Renal cortex interstitium (tissue), 11 donors: ENCODE measurements around the gene STK17B. TPM values are rescaled to one million over a fixed set of nuclear protein-coding genes. Genes with fewer than 3 reads are reported as not detected.
"Not testable (repeated sequence)": the region's sequence is repeated elsewhere in the genome, so short reads cannot be mapped to it uniquely, and the experiment has no call there.

Experiments used
- DNase-seq, 11 donors: peaks; one replicate each; pipeline ENCODE4 v3.0.0-alpha.2; 2013; ENCODE audit warnings: low read depth in 9 of 11, low spot score in 4 of 11; ENCODE audit errors: extremely low read depth in 1 of 11
- polyA plus RNA-seq, 3 donors: library from polyadenylated mRNA; unstranded; fragments of 120-200 nt; gene quantifications; one replicate each; pipeline ENCODE4 v1.2.1, GENCODE V29; 2013; ENCODE audit not compliant: insufficient read length in 3 of 3

Gene STK17B
- polyA plus RNA-seq, 3 donors: 9.2 to 15.0 (median 10.9) TPM

DNA sequence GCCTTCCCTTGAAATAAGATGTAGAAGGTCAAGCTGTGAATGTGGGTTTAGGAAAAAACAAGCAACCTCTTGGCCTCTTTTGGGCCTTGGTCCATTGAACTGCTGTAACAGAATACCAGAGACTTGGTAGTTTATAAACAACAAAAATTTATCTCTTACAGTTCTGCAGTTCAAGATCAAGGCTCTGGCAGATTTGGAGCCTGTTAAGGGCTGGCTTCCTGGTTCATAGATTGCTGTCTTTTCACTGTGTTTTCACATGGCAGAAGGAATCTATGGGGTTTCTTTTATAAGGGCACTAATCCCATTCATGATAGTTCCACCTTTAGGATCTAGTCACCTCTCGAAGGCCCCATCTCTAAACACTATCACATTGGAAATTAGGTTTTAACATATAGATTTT is 20.2 kb upstream of the STK17B start:
- DNase-seq: no peak

DNA sequence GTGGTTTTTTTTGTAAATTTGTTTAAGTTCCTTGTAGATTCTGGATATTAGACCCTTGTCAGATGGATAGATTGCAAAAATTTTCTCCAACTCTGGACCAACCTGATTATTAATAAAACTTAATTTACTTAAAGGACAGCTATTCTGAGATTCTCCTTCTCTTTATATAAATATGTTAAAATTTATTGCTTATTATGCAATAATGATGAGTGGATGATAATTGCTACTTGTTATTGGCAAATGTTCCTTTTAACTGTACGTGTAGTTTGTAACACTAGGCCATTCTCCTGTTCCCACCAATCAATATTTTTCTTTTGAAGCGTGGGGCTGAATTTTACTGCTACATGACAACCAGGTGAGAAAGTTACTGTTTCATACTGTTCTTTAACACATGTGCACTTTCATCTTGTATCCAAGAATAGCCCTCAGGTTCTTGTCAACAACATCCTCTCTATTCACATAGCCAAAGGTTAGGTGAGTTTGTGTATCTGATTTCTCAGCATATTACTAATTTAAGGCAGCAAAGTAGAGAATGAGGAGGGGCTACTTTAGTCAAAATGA is 16.6 kb upstream of the STK17B start:
- no peak for DNase-seq

DNA sequence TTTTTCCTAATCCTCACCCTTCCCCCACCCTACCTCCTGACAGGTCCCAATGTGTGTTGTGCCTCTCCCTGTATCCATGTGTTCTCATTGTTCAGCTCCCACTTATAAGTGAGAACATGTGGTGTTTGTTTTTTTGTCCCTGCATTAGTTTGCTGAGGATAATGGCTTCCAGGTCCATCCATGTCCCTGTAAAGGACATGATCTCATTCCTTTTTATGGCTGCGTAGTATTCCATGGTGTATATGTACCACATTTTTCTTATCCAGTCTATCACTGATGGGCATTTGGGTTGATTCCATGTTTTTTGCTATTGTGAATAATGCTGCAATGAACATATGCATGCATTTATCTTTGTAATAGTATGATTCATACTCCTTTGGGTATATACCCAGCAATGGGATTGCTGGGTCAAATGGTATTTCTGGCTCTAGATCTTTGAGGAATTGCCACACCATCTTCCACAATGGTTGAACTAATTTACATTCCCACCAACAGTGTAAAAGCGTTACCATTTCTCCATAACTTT is 15.9 kb upstream of the STK17B start:
- not testable (repeated sequence) for DNase-seq

DNA sequence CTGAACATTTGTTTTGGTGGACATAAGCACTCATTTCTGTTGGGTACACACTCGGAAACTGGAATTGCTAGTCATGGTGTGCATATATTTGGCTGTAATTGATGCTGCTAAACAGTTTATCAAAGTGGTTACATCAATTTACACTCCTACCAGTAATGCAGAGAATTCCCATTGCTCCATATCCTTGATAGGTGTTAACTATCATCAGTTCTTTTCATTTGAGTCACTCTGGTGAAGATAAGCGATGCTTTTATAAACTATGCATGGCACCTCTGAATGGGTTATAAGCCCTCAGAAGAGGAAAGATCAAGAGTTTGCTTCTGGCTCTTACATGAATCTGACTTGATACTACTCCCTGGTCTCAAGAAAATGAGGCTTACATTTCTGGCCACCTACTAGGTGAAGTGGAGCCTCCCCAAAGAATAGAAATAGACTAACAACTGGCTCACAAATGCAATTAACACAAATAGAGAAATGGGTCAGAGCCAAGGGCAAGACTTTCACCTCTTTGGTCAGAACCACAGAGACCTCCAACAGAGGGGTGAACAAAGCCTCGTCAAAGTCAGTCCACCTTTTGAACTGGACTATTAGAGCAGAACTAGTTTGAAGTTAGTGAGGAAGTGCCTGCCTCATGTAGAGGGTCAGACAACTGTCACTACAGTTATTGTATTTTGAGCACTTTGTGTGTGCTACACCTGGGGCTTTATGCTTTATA is 15.0 kb upstream of the STK17B start:
- no peak for DNase-seq

DNA sequence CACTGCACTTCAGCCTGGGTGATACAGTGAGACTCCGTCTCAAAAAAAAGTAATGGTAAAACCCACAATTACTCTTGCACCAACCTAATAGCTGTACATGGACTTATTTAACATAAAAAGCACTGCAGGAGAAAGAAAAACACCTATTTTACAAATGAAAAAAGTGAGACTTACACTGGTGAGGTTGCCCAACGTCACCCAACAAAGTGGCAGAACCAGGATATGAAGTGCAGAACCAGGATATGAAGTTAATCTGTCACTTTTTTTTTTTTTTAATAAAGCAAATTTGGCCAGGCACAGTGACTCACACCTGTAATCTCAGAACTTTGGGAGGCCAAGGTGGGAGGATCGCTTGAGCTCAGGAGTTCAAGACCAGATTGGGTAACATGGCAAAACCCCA is 13.5 kb upstream of the STK17B start:
- no peak for DNase-seq

DNA sequence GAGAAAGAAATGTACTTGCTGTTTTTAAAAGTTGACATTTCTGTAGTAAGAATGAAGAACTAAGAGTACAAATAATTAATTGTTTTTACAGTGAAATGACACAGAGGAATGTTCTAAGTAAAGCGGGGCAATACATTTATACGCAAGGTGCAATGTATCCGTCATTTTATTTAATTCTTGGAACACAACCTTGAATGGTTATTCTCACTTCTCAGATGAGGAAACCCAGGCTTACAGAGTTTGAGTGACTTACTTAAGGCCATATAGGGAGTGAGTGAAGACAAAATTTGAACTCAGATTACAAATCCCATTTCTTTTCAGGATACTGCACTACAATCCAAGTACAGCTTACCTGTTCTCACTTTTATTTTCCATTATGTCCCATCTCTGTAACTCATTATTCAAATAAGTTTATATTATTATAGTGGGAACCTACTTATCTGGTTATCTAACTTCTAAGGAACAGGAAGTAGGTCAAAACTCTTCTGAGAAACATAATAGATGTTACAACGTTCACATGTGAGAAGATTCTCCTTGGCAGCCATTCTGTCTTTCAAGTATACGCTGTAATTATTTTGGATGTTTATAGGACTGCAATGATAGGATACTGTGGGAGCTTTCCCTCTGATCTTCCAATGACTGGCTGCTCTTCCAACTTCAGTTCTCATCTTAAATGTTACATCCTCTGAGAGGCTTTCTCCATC is 12.3 kb upstream of the STK17B start:
- no peak for DNase-seq

DNA sequence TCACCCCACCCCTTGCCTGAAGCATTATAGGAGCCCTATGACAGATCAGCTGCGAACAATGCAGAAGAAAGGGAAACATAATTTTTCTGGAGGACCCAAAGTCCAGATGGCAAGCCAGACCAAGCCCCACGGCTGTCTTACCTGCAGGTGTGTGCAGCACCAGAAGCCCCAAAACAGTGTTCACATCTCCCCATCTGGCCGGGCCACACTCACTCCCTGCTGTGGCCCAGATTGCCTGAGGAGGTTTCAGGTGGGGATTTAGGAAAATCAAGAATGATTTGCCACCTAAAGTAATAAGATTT is 11.7 kb upstream of the STK17B start:
- DNase-seq: no peak

DNA sequence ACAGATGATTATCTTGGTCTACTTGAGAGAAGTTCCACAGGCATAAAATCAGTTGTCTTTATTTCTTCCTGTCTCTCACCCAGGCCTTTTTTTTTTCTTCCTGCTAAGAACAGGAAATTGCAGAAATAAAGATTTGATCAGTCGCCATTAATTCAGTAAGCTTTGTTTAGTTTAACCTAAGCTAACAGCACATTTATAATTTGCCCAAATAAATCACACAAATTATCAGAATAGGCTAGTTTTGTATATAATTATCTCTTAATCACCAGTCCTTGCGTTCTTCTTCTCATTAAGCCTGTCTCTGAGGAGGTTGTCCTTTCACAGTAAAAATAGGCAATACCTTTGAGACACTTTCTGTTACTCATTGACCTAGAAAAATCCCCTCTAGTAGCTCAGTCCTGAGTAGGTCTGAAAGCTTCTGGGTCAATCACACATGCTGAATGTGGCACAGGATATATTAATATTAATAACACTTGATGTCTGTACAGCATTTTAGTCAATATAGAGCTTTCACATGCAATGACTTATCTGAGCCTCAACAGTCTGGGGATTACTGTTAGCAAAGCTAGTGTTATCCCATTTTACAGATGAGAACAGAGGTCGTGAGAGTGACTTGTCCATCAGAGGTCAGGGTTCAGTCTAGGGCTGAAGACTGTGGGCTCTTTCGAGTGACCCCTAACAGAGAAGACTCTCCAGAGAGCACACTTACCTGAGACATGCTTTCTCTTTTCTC is 11.2 kb upstream of the STK17B start:
- DNase-seq: no peak

DNA sequence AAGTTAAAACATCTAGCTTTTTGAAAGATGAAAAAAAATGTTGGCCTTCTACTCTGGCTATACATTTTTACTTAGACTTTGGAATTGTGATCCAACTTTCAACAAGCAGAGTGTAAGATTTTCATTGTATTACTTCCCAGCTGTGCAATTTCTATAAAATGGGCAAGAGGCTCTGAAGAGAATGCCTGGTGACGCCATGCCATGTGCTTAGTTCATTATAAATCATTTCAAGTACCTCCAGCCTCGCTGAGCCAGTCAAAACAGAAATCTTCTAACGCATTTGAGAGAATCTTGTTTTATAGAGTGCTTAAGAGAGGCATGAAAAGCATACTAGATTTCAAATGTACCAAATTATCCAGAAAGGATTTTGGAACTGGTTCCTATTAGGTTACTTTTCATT is 10.1 kb upstream of the STK17B start:
- DNase-seq: no peak

DNA sequence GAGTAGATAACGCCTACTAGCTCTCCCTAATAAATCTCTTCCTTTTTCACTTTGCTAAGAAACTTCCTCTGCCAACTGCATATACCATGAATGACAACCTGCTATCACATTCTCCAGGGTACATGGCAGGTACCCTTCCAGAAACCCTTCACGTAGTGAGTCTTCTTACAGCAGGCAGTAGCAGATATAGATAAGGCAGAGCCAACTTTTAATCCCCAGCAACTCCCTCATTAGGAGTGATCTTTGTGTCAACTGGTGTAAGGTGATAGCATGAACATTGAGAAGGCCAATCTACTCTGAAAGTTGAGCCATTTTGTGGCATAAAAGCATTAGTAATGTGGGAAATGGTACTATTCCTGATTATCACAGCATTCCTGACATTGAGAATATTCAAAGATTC is 5.7 kb upstream of the STK17B start:
- DNase-seq: no peak

DNA sequence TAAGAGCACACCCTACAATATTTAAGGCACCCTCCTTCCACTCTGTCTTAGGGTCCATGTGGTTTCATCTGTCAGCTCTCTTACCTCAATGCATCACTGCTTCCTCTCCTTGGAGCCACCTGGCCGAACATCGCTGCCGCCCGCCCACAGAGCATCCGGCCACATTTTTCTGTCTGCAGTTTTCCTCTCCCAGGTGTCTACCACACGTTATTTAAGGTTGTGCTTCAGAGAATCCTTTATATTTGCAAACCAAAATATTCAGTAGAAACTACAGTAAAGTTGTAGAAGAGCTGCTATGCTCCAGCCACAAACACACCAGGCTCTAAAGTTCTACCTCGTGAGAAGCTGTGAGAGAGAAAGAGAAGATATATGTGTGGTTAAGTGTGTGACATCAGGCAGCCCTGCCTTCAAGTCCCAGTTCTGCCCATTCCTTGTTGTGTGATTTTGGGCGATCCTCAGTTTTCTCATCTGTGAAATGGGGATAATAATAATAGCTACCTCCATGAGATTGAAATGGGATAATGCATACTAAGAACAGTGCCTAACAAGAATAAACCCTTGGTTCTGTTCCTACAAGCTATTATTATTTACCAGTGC is 4.9 kb upstream of the STK17B start:
- DNase-seq: no peak

DNA sequence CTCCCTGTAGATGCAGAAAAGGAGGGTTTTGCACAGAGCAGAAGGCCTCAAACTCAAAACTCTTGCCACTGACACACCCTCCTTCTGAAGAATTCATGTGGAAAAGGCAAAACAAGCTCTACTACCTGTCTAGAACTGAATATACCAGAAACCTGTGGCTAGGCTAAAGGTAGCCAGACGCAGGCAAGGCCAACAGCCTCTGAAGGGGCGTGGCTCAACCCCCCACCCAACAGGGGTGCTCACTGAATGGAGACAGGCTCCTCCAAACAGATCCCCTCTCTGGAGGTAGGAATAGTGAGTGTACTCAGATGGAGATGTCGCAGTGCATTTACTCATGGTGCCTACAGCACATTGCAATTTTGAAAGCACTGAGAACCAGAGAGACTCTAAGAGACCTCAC is 3.0 kb upstream of the STK17B start:
- no peak for DNase-seq

DNA sequence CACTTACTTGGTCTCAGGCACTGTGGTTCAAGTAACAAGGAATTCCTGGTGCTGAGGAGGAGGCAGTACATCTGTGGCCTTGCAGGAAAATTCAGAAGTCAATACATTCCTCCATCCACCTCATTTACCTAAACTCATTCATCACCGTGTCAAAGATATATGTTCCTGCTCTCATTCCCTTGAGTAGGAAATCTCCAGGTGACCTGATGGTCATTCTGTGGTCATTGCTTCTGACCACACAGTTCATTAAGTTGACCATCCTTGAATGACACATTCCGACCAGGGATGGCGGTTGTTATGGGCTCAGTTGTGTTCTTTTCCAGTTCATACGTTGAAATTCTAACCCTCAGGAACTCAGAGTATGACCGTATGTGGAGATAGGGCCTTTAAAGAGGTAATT is 2.1 kb upstream of the STK17B start:
- DNase-seq: no peak

DNA sequence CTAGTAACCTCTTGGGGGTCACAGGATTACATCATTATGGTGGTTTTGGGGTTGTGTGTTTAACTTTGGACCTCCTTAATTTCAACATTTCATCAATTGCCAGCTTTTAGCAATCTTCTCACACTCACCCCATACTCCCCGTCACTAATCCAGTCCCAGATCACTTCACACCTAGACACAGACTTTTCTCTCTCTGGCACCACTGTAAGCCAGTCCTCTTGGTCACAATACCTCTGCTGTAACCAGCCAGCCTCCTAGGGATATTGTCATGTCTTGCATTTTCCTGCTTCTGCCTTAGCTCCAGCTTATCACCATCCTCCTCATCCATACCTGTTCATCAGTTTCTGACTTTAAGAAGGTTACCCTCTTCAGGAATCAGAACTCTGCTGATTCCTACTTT is 1.6 kb upstream of the STK17B start:
- no peak for DNase-seq

DNA sequence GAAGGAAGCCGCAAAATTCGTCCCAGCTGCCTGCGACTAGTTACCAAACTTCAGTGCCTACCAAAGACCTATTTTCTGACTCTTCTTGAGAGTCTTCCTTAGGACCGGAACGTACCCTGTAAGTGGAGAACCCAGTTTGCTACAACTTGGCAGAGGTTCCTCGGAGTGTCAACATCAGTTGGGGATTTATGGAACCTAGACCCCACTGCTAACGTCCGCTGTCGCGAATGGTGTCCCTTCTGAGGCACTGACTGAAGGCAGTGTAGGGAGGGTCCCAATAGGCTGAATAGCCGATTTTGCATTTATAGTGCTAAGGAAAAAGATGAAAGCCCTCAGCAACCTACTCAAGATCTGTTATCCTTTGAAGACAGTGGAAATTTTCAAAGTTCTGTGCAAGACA is 568 bp upstream of the STK17B start:
- DNase-seq: peak in 4 of 11 donors; percentile 14 to 22 (median 17)

DNA sequence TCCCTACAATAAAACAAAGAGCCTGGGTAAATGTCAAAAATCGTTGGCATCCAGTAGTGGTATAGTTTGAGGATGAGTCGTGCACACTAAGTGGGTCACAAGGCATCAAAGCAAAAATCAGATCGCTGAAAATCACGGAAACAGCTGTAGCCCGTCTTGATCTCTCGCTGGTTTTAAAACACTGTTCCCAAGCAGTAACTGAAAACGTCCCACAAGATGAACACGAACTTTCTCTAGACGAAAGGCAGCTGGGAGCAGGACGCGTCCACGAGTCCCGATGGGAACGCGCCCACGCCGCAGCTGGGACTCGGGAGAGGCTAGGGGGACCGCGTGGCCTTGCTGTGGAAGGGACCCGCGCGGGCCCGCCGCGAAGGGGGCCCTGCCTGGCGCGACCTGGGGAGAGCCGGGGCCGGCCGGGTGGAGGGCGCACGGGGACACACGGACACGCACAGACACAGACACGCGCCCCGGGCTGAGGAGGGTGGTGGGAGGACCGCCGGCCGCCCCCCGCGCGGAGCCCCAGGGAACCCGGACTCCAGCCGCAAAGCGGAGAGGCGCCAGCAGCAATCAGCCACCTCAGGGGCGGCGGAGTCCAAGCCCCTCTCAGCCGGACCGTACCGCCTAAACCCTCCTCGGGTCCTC is 651 bp downstream of the STK17B start:
- DNase-seq: peak in 10 of 11 donors; percentile 30 to 61 (median 42)

DNA sequence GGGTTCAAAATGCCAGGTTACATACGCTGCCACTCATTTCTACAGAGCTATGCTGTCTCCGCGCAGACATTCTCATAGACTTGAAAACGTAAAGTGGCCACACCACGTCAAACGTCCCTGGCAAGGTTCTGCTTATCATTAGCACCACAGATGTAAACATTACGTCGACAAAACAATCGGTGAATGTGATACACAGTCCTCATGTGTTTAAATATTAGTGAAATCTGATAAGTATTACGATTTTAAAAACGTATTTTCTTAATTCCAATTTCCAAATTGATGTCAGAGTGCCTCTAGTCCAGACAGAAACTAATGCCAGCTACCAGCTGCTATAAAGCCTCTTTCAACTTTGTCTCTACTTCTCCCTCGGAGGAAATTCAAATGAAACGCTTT is 1.2 kb downstream of the STK17B start:
- peak in 7 of 11 donors; percentile 6 to 42 (median 19) for DNase-seq

DNA sequence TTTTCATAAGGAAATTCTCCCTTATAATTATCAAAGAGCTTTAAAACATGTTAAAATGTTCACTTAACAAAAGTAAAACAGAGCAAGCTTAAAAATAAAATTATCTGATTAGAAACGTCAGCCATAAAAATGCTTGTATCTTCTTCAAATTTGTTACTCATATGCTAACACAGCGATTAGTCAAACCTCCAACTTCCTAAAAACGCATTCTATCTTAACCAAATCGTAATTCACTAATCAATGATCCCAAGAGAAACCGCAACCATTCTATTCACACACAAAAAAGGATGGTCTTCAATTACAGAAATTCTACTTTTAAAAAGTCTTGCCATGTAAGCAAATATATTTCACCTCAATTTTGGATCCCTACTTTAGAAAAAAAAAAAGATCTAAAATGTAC is 1.9 kb downstream of the STK17B start:
- DNase-seq: no peak

DNA sequence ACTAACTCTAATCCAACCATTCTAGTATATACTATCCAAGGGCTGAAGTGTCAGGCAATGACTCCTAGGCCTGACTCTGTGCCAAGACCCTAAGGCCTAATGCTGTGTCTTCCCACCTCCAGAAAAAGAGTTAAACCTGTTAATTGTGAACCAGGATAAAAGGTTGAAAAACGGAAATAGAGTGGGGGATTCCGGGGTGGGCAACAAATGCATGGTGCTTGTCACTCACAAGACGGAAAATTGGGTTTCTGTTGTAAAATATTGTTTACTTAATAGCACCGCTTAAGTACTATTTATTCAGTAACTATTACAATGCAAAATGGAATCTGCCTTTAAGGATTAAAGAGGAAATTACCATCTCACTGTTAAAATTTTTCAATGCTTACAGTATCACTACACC is 3.2 kb downstream of the STK17B start:
- DNase-seq: no peak
